AG04450 (cell line): ENCODE results near the gene P4HA3. TPM values are rescaled to one million over a fixed set of nuclear protein-coding genes. Genes with fewer than 3 reads are reported as not detected.
A peak's percentile ranks its signal among the peaks of the same experiment; 100 is the strongest.

ENCODE experiments used
- CTCF ChIA-PET: fragments of 300-600, 350-600 bp; formaldehyde crosslinking; extraction: SDS; loops from one replicate; lab custom pipeline; 2022; ENCODE audit warnings: antibody characterized with exemption, inconsistent platforms; lab: Charles Lee
- POLR2A ChIA-PET: fragments of 350-600 bp; formaldehyde crosslinking; extraction: SDS; loops from one replicate; lab custom pipeline; 2021; ENCODE audit warnings: antibody characterized with exemption, inconsistent platforms; lab: Yijun Ruan, JAX
- DNase-seq: peaks from one replicate; pipeline ENCODE4 v3.0.0-alpha.2; 2011; ENCODE audit warnings: low read depth, low spot score
- H3K27ac ChIP-seq: one replicate; pipeline ENCODE4 v1.5.1; 2012; ENCODE audit warnings: low read depth, low read length, control low read depth
- H3K27me3 ChIP-seq: one replicate; pipeline ENCODE4 v1.6.0; 2012; ENCODE audit warnings: low read length; ENCODE audit not compliant: control insufficient read depth, insufficient read depth
- H3K4me3 ChIP-seq: 2 replicates; pipeline ENCODE4 v1.5.1; 2011; ENCODE audit warnings: mild to moderate bottlenecking, low read depth, low read length, control low read depth
- H3K9me3 ChIP-seq: 2 replicates; pipeline ENCODE4 v1.5.1; 2012; ENCODE audit warnings: low read length; ENCODE audit not compliant: control insufficient read depth, insufficient read depth
- polyA minus RNA-seq: library from RNA; depleted of rRNA, polyadenylated mRNA; stranded (reverse); fragments of >200 nt; gene quantifications from 2 replicates; pipeline ENCODE4 v1.2.3, GENCODE V29; 2011; rRNA and poly(A)+ RNA removed
- polyA plus RNA-seq: library from polyadenylated mRNA; depleted of rRNA; stranded (reverse); fragments of >200 nt; gene quantifications from 2 replicates; pipeline ENCODE4 v1.2.3, GENCODE V29; 2011; rRNA removed
- TF ChIP-seq, protein P1 (sequence below): IDR thresholded peaks from 2 replicates; pipeline ENCODE4 v1.5.1; 2011; ENCODE audit warnings: low read depth, low read length, control low read depth, inconsistent platforms

Gene P4HA3
- polyA plus RNA-seq (8.5 and 10.7 TPM in 2 replicates), polyA minus RNA-seq (3.1 and 4.0 TPM in 2 replicates)

DNA sequence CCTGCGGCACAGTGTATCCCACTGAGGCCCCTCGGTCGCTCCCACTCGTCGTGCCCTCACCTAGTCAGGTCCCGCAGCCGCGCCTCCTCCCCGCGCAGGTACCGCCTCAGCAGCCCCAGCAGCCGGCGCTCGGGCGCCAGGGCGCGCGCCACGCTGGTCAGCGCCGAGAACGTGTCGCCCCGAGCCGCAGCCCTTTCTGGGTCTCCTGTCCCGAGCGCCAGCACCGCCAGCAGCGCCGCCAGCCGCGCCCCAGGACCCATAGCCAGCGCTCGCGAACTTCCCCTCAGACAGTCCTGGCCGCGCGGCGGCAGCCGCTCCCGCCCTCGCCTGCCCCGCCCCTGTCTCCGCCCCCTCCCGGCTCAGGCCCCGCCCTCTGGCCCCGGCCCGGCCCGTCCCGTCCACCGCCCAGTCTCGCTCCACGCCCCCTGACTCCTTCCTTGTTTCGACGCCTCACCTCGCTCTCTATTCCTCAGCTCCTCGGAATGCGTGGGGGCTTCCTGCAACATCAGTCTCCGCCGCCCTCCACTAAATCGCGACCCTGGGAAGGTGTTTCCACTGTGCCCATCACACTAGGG, at the start of gene P4HA3:
P4HA3 (minus strand) TSS at position 289 of the 575 bp plus-strand sequence; CDS start at position 260, 29 bp downstream.
- ChIA-PET POLR2A (no interaction called here), CTCF (interaction anchor here (1.0 kb wide), 1 partner anchor 10 kb away, joined by 3 read pairs; no protein-coding TSS in a partner anchor)
- no peak for DNase-seq
- no peaks in the 10 kb centered on the region for H3K27me3 ChIP-seq
- H3K27ac ChIP-seq, result no peak within 1 kb of the TSS
- H3K9me3 ChIP-seq, result 0 out of 2 replicates have a peak, but pooled peaks cover 2% of the 10 kb centered on the region
- TF ChIP-seq, protein P1, sequence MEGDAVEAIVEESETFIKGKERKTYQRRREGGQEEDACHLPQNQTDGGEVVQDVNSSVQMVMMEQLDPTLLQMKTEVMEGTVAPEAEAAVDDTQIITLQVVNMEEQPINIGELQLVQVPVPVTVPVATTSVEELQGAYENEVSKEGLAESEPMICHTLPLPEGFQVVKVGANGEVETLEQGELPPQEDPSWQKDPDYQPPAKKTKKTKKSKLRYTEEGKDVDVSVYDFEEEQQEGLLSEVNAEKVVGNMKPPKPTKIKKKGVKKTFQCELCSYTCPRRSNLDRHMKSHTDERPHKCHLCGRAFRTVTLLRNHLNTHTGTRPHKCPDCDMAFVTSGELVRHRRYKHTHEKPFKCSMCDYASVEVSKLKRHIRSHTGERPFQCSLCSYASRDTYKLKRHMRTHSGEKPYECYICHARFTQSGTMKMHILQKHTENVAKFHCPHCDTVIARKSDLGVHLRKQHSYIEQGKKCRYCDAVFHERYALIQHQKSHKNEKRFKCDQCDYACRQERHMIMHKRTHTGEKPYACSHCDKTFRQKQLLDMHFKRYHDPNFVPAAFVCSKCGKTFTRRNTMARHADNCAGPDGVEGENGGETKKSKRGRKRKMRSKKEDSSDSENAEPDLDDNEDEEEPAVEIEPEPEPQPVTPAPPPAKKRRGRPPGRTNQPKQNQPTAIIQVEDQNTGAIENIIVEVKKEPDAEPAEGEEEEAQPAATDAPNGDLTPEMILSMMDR, result no peak
- peak within 1 kb of the TSS; percentile 64 for H3K4me3 ChIP-seq

DNA sequence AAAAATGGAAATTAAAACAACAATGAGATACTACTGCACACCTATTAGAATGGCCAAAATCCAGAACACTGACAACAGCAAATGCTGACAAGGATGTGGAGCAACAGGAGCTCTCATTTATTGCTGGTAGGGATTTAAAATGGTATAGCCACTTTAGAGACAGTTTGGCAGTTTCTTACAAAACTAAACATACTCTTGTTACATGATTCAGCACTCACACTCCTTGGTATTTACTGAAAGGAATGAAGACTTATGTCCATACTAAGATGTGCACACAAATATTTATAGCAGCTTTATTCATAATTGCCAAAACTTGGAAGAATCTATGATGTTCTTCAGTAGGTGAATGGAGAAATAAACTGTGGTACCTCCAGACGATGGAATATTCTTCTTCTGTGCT, 46.0 kb upstream of the P4HA3 start:
- CTCF ChIA-PET, result interaction anchor here (1.8 to 1.9 kb wide), 2 partner anchors 92 to 102 kb away, joined by 5 to 6 read pairs; no protein-coding TSS in a partner anchor

DNA sequence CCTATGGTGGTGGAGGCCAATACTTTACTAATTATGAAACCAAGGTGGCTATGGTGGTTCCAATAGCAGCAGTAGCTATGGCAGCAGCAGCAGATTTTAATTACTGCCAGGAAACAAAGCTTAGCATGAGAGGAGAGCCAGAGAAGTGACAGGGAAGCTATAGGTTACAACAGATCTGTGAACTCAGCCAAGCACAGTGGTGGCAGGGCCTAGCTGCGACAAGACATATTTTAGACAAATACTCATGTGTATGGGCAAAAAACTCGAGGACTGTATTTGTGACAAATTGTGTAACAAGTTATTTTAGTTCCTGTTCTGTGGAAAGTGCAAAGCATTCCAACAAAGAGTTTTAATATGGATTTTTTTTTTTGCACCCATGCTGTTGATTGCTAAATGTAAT, 44.2 kb upstream of the P4HA3 start:
- no peaks in the 10 kb centered on the region for H3K27me3 ChIP-seq
- ChIA-PET POLR2A (no interaction called here), CTCF (interaction anchor here (0.9 to 1.8 kb wide), 2 partner anchors 16 to 100 kb away, joined by 3 to 6 read pairs; no protein-coding TSS in a partner anchor)
- peaks cover 5% of the 10 kb centered on the region for H3K9me3 ChIP-seq
- H3K27ac ChIP-seq, result no peak overlapping the region
- TF ChIP-seq, protein P1, result no peak
- no peak for DNase-seq
- no peak overlapping the region for H3K4me3 ChIP-seq

More for the DNA sequence above, 46.0 kb upstream of the P4HA3 start:
- POLR2A ChIA-PET, result no interaction called here
- TF ChIP-seq, protein P1, result no peak
- Histone ChIP-seq H3K4me3 (no peak overlapping the region), H3K27me3 (no peaks in the 10 kb centered on the region), H3K27ac (no peak overlapping the region), H3K9me3 (peaks cover 9% of the 10 kb centered on the region)
- no peak for DNase-seq

DNA sequence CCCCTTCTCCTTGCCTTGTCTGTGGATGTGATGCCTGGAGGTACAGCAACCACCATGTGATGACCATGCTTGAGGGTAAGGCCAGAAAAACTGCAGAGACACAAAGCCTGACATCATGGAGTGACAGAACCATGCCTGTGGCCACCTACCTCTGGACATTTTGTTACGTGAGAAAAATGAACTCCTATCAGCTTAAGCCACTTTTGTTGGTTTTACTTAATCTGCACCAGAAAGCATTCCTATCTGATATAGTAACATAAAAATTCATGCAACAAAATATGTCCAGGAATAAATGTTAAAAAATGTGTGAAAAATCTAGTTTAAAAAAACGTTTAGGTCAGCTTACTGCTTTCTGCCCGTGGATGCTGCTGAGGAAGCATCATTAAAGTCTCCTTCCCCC, 42.6 kb upstream of the P4HA3 start:
- ChIA-PET CTCF (interaction anchor here (0.6 to 1.3 kb wide), 4 partner anchors 23 to 99 kb away, joined by 3 to 9 read pairs (median 4); no protein-coding TSS in a partner anchor), POLR2A (no interaction called here)
- no peak overlapping the region for H3K4me3 ChIP-seq
- H3K9me3 ChIP-seq, result no peaks in the 10 kb centered on the region
- TF ChIP-seq, protein P1, result no peak
- H3K27me3 ChIP-seq, result no peaks in the 10 kb centered on the region
- no peak overlapping the region for H3K27ac ChIP-seq
- no peak for DNase-seq

DNA sequence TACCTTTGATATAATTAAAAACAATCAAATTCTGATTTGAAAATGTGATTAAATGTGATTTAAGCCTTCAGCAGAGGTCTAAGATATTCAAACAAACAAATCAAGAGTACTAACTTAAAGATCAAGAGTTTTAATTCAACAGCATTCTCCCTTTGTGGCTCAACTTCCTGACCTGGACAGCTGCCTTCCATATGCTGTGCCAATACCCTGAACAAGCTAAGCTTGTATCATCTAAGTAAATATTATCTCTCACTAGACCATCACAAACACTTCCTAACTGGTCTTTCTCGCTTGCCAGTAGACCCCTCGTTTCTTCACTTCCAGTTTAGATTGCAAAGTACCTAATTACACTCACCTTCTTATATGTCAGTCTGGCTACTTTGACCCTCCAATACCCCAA, 35.9 kb upstream of the P4HA3 start:
- ChIA-PET CTCF (no interaction called here), POLR2A (no interaction called here)
- Histone ChIP-seq H3K9me3 (no peaks in the 10 kb centered on the region), H3K4me3 (no peak overlapping the region), H3K27me3 (no peaks in the 10 kb centered on the region), H3K27ac (no peak overlapping the region)
- TF ChIP-seq, protein P1, result no peak
- no peak for DNase-seq
